RWPE2 (cell line): ENCODE data around the gene BRWD1.

Experiments used
- ATAC-seq: fragments of 200-7000 bp; cut with Tn5 transposase; 3 replicates; pipeline ENCODE4 v1.9.1; 2021; ENCODE audit warnings: low read depth
- DNase-seq: peaks from one replicate; pipeline ENCODE4 v3.0.0-alpha.2; 2020; ENCODE audit warnings: low spot score
- H3K27ac ChIP-seq: fragments of 450-650 bp; 2 replicates; pipeline ENCODE4 v1.5.1; 2017; ENCODE audit warnings: mild to moderate bottlenecking; ENCODE audit not compliant: poor library complexity, severe bottlenecking
- H3K27me3 ChIP-seq: fragments of 250-450 bp; sonication (Bioruptor Pico); 2 replicates; pipeline ENCODE4 v1.5.1; 2021; ENCODE audit warnings: mild to moderate bottlenecking, moderate library complexity; ENCODE audit not compliant: insufficient read depth, poor library complexity, severe bottlenecking
- H3K36me3 ChIP-seq: fragments of 250-450 bp; sonication (Bioruptor Pico); 2 replicates; pipeline ENCODE4 v1.5.1; 2020; ENCODE audit warnings: low read depth, mild to moderate bottlenecking, moderate library complexity
- H3K4me1 ChIP-seq: fragments of 250-450 bp; sonication (Bioruptor Pico); 2 replicates; pipeline ENCODE4 v1.5.1; 2021; ENCODE audit warnings: mild to moderate bottlenecking, moderate library complexity; ENCODE audit not compliant: insufficient read depth, poor library complexity, severe bottlenecking
- H3K4me3 ChIP-seq: fragments of 250-450 bp; sonication (Bioruptor Pico); 2 replicates; pipeline ENCODE4 v1.5.1; 2021; ENCODE audit warnings: mild to moderate bottlenecking, moderate library complexity; ENCODE audit not compliant: severe bottlenecking
- H3K9me3 ChIP-seq: fragments of 250-450 bp; sonication (Bioruptor Pico); 2 replicates; pipeline ENCODE4 v1.5.1; 2021; ENCODE audit warnings: mild to moderate bottlenecking, moderate library complexity; ENCODE audit not compliant: severe bottlenecking
- TF ChIP-seq, protein P1 (sequence below): fragments of 450-650 bp; IDR thresholded peaks from one replicate; pipeline ENCODE4 v1.5.1; 2017; ENCODE audit warnings: mild to moderate bottlenecking, moderate library complexity; ENCODE audit not compliant: poor library complexity, severe bottlenecking

The BRWD1 gene

DNA sequence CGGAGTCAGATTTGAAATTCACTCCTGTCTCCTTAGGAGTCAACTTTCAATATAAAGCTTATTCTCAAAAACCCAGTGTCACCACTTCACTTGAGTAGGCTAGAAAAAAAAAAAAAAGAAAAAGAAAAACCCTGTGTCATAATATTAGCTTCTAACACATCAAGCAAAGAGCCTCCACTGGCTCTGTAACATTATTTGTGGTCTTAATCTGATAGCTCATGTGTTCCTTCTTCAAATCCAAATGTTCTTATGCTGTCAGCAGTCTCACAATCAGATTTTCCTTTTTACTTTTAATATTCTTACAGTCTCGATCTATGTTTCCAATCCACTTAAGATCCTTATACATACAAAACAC lies 104.1 kb downstream of the BRWD1 start:
- H3K9me3 ChIP-seq, result no peaks in the 10 kb centered on the region
- H3K27ac ChIP-seq, result no peak overlapping the region
- H3K4me3 ChIP-seq, result no peak overlapping the region
- no peaks in the 10 kb centered on the region for H3K4me1 ChIP-seq
- H3K36me3 ChIP-seq, result peaks cover 77% of the 10 kb centered on the region
- DNase-seq (no peak), ATAC-seq (no peak)
- TF ChIP-seq, protein P1, sequence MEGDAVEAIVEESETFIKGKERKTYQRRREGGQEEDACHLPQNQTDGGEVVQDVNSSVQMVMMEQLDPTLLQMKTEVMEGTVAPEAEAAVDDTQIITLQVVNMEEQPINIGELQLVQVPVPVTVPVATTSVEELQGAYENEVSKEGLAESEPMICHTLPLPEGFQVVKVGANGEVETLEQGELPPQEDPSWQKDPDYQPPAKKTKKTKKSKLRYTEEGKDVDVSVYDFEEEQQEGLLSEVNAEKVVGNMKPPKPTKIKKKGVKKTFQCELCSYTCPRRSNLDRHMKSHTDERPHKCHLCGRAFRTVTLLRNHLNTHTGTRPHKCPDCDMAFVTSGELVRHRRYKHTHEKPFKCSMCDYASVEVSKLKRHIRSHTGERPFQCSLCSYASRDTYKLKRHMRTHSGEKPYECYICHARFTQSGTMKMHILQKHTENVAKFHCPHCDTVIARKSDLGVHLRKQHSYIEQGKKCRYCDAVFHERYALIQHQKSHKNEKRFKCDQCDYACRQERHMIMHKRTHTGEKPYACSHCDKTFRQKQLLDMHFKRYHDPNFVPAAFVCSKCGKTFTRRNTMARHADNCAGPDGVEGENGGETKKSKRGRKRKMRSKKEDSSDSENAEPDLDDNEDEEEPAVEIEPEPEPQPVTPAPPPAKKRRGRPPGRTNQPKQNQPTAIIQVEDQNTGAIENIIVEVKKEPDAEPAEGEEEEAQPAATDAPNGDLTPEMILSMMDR, result no peak
- no peaks in the 10 kb centered on the region for H3K27me3 ChIP-seq

- peaks cover 74% of the 10 kb centered on the region for H3K36me3 ChIP-seq
- H3K4me3 ChIP-seq, result no peak overlapping the region
- no peak for DNase-seq
Measured at GRCh38 chr21:39208624-39209333, 104.7 kb downstream of the BRWD1 start.

GRCh38 chr21:39204134-39204533 lies 109.3 kb downstream of the BRWD1 start:
- no peaks in the 10 kb centered on the region for H3K4me1 ChIP-seq
- no peak overlapping the region for H3K27ac ChIP-seq
- peaks cover 85% of the 10 kb centered on the region for H3K36me3 ChIP-seq
- TF ChIP-seq, protein P1, result no peak
- no peak overlapping the region for H3K4me3 ChIP-seq
- no peak for ATAC-seq
- H3K9me3 ChIP-seq, result no peaks in the 10 kb centered on the region
- H3K27me3 ChIP-seq, result no peaks in the 10 kb centered on the region
- DNase-seq, result no peak

More at GRCh38 chr21:39208624-39209333, 104.7 kb downstream of the BRWD1 start:
- no peaks in the 10 kb centered on the region for H3K9me3 ChIP-seq
- no peak for ATAC-seq
- H3K4me1 ChIP-seq, result no peaks in the 10 kb centered on the region
- no peaks in the 10 kb centered on the region for H3K27me3 ChIP-seq
- TF ChIP-seq, protein P1, result no peak
- no peak overlapping the region for H3K27ac ChIP-seq

DNA sequence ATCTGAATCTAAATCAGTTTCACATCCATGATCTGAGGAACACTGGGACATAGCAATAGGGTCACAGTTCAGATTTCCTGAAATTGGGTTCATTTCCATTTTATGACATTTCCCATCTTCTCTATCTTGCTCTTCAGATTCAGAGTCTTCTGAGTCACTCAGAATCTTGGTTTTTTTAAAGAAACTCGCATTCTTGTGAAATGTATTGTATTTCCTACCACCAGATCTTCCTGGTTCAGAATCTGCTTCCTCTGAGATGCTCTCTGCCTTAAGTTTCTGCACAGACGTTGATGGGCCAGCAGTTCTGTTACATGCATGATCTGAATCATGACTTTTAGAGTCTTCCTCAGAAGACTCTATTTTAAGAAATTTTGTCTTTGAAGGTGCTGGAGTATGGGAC lies 114.6 kb downstream of the BRWD1 start:
- ATAC-seq (no peak), DNase-seq (no peak)
- H3K36me3 ChIP-seq, result peaks cover 92% of the 10 kb centered on the region
- H3K4me3 ChIP-seq, result no peak overlapping the region
- no peaks in the 10 kb centered on the region for H3K27me3 ChIP-seq
- no peaks in the 10 kb centered on the region for H3K9me3 ChIP-seq
- no peaks in the 10 kb centered on the region for H3K4me1 ChIP-seq
- H3K27ac ChIP-seq, result no peak overlapping the region
- TF ChIP-seq, protein P1, result no peak
